B cell (primary cell): Measurements from ENCODE around the gene ITSN2. TPM values are rescaled to one million over a fixed set of nuclear protein-coding genes. Genes with fewer than 3 reads are reported as not detected.

Experiments
- ATAC-seq: fragments of 200-7000 bp; cut with Tn5 transposase; one replicate; pipeline ENCODE4 v1.10.0; 2021; ENCODE audit warnings: low read depth, mild to moderate bottlenecking, moderate number of reproducible peaks, moderate library complexity
- CTCF ChIA-PET: fragments of 350-600 bp; sonication (Branson Sonifier 250); formaldehyde crosslinking; loops from one replicate; lab custom pipeline; 2021; ENCODE audit warnings: antibody characterized with exemption, inconsistent platforms; lab: Charles Lee
- POLR2A ChIA-PET: fragments of 350-600 bp; sonication (Branson Sonifier 250); formaldehyde crosslinking; loops from one replicate; lab custom pipeline; 2021; ENCODE audit warnings: antibody characterized with exemption; lab: Charles Lee
- DNase-seq: peaks from one replicate; pipeline ENCODE4 v3.0.0; 2013
- H2AFZ ChIP-seq: 2 replicates; pipeline ENCODE4 v1.6.1; 2012; ENCODE audit warnings: mild to moderate bottlenecking, low read depth, low read length; ENCODE audit not compliant: insufficient read depth, poor library complexity, severe bottlenecking
- H3K27ac ChIP-seq, 2 donors: 1 replicate in 1 of 2; 2 replicates in 1 of 2; pipeline ENCODE4 v1.5.1; 2012 to 2013; ENCODE audit warnings: low read length in 2 of 2, mild to moderate bottlenecking in 2 of 2, moderate library complexity in 1 of 2
- H3K27me3 ChIP-seq, 4 experiments: fragments of 200-600 bp in 1 of 4; sonication (generic) in 1 of 4; replicated peaks in 1 of 4; 1 replicate in 2 of 4; 2 replicates in 2 of 4; pipeline versions ENCODE4 v1.6.1 to v1.7.0; 2013 to 2016; ENCODE audit warnings: low read length in 3 of 4, mild to moderate bottlenecking in 2 of 4, mixed read lengths in 1 of 4, moderate library complexity in 1 of 4; ENCODE audit not compliant: insufficient read depth in 4 of 4, control insufficient read depth in 3 of 4; ENCODE audit errors: control extremely low read depth in 1 of 4
- H3K36me3 ChIP-seq, 2 experiments: replicated peaks in 1 of 2; 1 replicate in 1 of 2; 2 replicates in 1 of 2; pipeline versions ENCODE4 v1.6.1 to v1.7.1; 2013; ENCODE audit warnings: low read length in 1 of 2; ENCODE audit not compliant: insufficient read depth in 2 of 2, control insufficient read depth in 1 of 2; ENCODE audit errors: control extremely low read depth in 1 of 2, extremely low read depth in 1 of 2
- H3K4me1 ChIP-seq, 2 donors: fragments of 200-600 bp in 1 of 2; sonication (generic) in 1 of 2; 1 replicate in 1 of 2; 2 replicates in 1 of 2; pipeline versions ENCODE4 v1.5.1 to v1.6.1; 2013 to 2017; ENCODE audit warnings: low read length in 2 of 2; ENCODE audit not compliant: control insufficient read depth in 2 of 2, insufficient read depth in 2 of 2
- H3K4me2 ChIP-seq: replicated peaks from 2 replicates; pipeline ENCODE3; 2012; ENCODE audit warnings: mild to moderate bottlenecking, low read depth, low read length; ENCODE audit not compliant: poor library complexity, severe bottlenecking
- H3K4me3 ChIP-seq, 5 experiments: fragments of 200-600 bp in 1 of 5; sonication (generic) in 1 of 5; 1 replicate in 3 of 5; 2 replicates in 2 of 5; pipeline versions ENCODE4 v1.5.1 to v1.7.0; 2011 to 2016; ENCODE audit warnings: low read length in 4 of 5, mild to moderate bottlenecking in 4 of 5, low read depth in 2 of 5, control low read depth in 1 of 5, moderate library complexity in 1 of 5; ENCODE audit not compliant: insufficient read depth in 1 of 5; ENCODE audit errors: control extremely low read depth in 1 of 5, extremely low read depth in 1 of 5
- H3K79me2 ChIP-seq: fragments of 200-600 bp; sonication (generic); one replicate; pipeline ENCODE4 v1.6.0; 2016; ENCODE audit warnings: low read length; ENCODE audit not compliant: control insufficient read depth, insufficient read depth
- H3K9ac ChIP-seq: fragments of 200-600 bp; sonication (generic); 2 replicates; pipeline ENCODE4 v1.6.1; 2017; ENCODE audit warnings: mild to moderate bottlenecking, low read length, moderate library complexity
- H3K9me3 ChIP-seq, 3 donors: one replicate each; pipeline versions ENCODE4 v1.6.1 to v1.7.1; 2013; ENCODE audit warnings: low read length in 2 of 3; ENCODE audit not compliant: control insufficient read depth in 2 of 3, insufficient read depth in 1 of 3; ENCODE audit errors: control extremely low read depth in 1 of 3
- H4K20me1 ChIP-seq: 2 replicates; pipeline ENCODE4 v1.6.0; 2012; ENCODE audit warnings: mild to moderate bottlenecking, low read length; ENCODE audit not compliant: insufficient read depth, control insufficient read depth, poor library complexity, severe bottlenecking
- H3K27ac Mint-ChIP-seq: one replicate; pipeline ENCODE4 v1.8.0; 2021; ENCODE audit warnings: mixed read lengths
- H3K27me3 Mint-ChIP-seq: one replicate; pipeline ENCODE4 v1.8.0; 2021; ENCODE audit warnings: mixed read lengths
- H3K4me1 Mint-ChIP-seq: one replicate; pipeline ENCODE4 v1.8.0; 2021; ENCODE audit warnings: mixed read lengths
- H3K4me3 Mint-ChIP-seq: one replicate; pipeline ENCODE4 v1.8.0; 2021; ENCODE audit warnings: mixed read lengths
- H3K9me3 Mint-ChIP-seq: one replicate; pipeline ENCODE4 v1.8.0; 2022; ENCODE audit warnings: mixed read lengths; ENCODE audit not compliant: insufficient read depth
- CTCF ChIP-seq: fragments of 200-600 bp; IDR thresholded peaks from one replicate; pipeline ENCODE4 v1.8.0; 2022; ENCODE audit warnings: antibody characterized with exemption, mild to moderate bottlenecking
- EZH2 ChIP-seq: IDR thresholded peaks from 2 replicates; pipeline ENCODE4 v1.6.1; 2012; ENCODE audit warnings: borderline replicate concordance, low read depth, mild to moderate bottlenecking, moderate library complexity, low read length; ENCODE audit not compliant: insufficient read depth, poor library complexity, severe bottlenecking
- WGBS: methylation state at CpG from one replicate; pipeline ENCODE4 v1.1.5; 2013; ENCODE audit warnings: missing lambda C conversion rate; ENCODE audit not compliant: insufficient coverage; 5-methylcytosine and 5-hydroxymethylcytosine counted together
- intact Hi-C: fragments of 100-400 bp; cut with micrococcal nuclease; formaldehyde crosslinking; loops from one replicate; pipeline ENCODE4 v1.10.0; 2022
- polyA plus RNA-seq: library from polyadenylated mRNA; depleted of rRNA; stranded (reverse); fragments of >200 nt; gene quantifications from 2 replicates; pipeline ENCODE4 v1.2.3, GENCODE V29; 2012
- total RNA-seq, 2 donors: library from RNA; stranded (reverse); fragments of 120-200 nt in 1 of 2; gene quantifications; 1 replicate in 1 of 2; 2 replicates in 1 of 2; pipeline versions ENCODE4 v1.2.3 to v1.2.4, GENCODE V29; 2013 to 2022

Gene ITSN2
- total and polyA plus RNA-seq, 2 donors (not counting 1 experiment from before 2014, with no cell fraction given), result 107 to 200 TPM

- intact Hi-C loops, result no loop called here
- no peaks in the 10 kb centered on the region for H3K9me3 Mint-ChIP-seq
- H3K4me3 Mint-ChIP-seq, result no peak overlapping the region
- no peaks in the 10 kb centered on the region for H3K79me2 ChIP-seq
- 100% methylated on average over 5 of the region's 5 CpGs for WGBS
- H3K9me3 ChIP-seq, result no peaks in the 10 kb centered on the region
- H3K9ac ChIP-seq, result no peak overlapping the region
- ATAC-seq (no peak), DNase-seq (no peak)
- no peak for TF ChIP-seq CTCF
- no peak for TF ChIP-seq EZH2
- no peak overlapping the region for H3K4me3 ChIP-seq
- no peak overlapping the region for H3K4me2 ChIP-seq
- H3K27ac ChIP-seq, result no peak overlapping the region
- no peak overlapping the region for H3K27ac Mint-ChIP-seq
- H4K20me1 ChIP-seq, result no peaks in the 10 kb centered on the region
- peaks cover 8 to 11% of the 10 kb centered on the region in 2 donors for H3K4me1 ChIP-seq
- H3K4me1 Mint-ChIP-seq, result peaks cover 8% of the 10 kb centered on the region
- POLR2A ChIA-PET, result no interaction called here
- peaks cover 0 to 4% (median 0%) of the 10 kb centered on the region in 4 experiments for H3K27me3 ChIP-seq
- H2AFZ ChIP-seq, result no peak overlapping the region
- H3K36me3 ChIP-seq, result no peaks in the 10 kb centered on the region
- no peaks in the 10 kb centered on the region for H3K27me3 Mint-ChIP-seq
- CTCF ChIA-PET, result interaction anchor here (0.6 kb wide), 1 partner anchor 346 kb away, joined by 3 read pairs; no protein-coding TSS in a partner anchor
Measured at GRCh38 chr2:24169023-24169422, 191.3 kb downstream of the ITSN2 start.

DNA sequence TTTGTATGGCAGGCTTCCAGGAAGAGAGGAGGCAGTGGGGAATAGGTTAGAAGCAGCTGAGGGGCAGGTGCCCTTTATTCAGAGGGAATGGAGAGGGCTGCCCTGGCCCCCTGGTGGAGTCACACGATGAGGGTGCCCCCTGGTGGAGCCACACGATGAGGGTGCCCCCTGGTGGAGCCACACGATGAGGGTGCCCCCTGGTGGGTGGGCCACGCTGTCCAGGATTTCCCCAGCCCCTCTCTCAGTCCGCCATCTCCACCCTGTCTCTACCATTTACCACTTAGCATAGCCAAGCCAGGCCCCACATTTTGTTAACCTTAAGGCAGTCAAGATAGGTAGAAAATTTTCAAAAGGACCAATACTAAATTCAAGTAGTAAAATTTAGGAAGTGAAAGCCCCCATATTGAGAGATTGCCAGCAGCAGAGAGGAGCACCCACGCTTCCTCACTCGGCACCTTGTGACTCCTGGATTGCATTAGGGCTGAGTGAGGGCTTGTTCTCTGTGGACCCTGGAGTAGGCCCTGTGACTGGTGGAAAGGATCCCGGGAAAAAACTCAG, 195.8 kb downstream of the ITSN2 start:
- 43% methylated on average over 4 of the region's 8 CpGs for WGBS
- no peak overlapping the region for H3K27ac Mint-ChIP-seq

More for the DNA sequence above, 195.8 kb downstream of the ITSN2 start:
- peak overlapping the region; percentile 50 for H3K4me3 Mint-ChIP-seq
- ATAC-seq, result peak; percentile 71
- H3K27ac ChIP-seq, result no peak overlapping the region
- H3K9me3 ChIP-seq, result peaks cover 0 to 5% (median 4%) of the 10 kb centered on the region in 3 donors
- H3K4me1 Mint-ChIP-seq, result peaks cover 9% of the 10 kb centered on the region
- no peak overlapping the region for H3K4me3 ChIP-seq
- CTCF ChIA-PET, result interaction anchor here (0.7 to 3.2 kb wide), 3 partner anchors 13 to 340 kb away, joined by 3 to 22 read pairs (median 3); no protein-coding TSS in a partner anchor
- H3K4me2 ChIP-seq, result peak overlapping the region; percentile 44
- DNase-seq, result peak; percentile 60
- no peaks in the 10 kb centered on the region for H3K9me3 Mint-ChIP-seq
- H4K20me1 ChIP-seq, result no peaks in the 10 kb centered on the region
- H3K36me3 ChIP-seq, result no peaks in the 10 kb centered on the region
- intact Hi-C loops, result loop anchor here (1.0 kb wide), 1 partner anchor 340 kb away; no protein-coding TSS in a partner anchor
- no peaks in the 10 kb centered on the region for H3K27me3 ChIP-seq
- H3K9ac ChIP-seq, result peak overlapping the region; percentile 8
- no peaks in the 10 kb centered on the region for H3K79me2 ChIP-seq
- POLR2A ChIA-PET, result no interaction called here
- peaks cover 8 to 11% of the 10 kb centered on the region in 2 donors for H3K4me1 ChIP-seq
- peak overlapping the region; percentile 40 for H2AFZ ChIP-seq
- TF ChIP-seq EZH2, result no peak
- TF ChIP-seq CTCF, result peak; percentile 72
- H3K27me3 Mint-ChIP-seq, result no peaks in the 10 kb centered on the region
